SHP77 (cell line): ENCODE measurements around the gene BCL7B.
"Not testable (repeated sequence)": the region's sequence is repeated elsewhere in the genome, so short reads cannot be mapped to it uniquely, and the experiment has no call there.

Experiments
- DNase-seq, 2 experiments: peaks; one replicate each; lab custom pipeline; 2025; lab: John Stamatoyannopoulos, UW

BCL7B gene

DNA sequence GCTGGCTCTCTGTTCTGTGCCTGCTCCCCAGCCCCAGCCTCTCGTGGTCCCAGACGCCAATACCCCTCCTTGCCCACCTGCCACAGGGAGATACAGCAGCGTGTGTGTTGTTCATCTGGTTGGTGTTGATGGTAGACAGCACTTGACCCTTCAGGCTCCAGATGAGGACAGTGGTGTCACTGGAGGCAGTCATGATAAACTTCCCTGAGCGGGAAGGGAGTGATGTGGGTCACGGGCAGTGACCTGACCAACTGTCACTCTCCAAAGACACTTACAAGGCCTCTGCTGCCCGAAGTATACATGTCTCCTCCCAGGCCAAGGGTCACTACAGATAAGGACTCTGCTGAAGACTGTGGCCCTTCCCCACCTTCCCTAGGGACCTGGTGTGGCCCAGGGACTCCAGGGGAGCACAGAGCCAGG, 15.3 kb upstream of the BCL7B start:
- DNase-seq, result no peak

DNA sequence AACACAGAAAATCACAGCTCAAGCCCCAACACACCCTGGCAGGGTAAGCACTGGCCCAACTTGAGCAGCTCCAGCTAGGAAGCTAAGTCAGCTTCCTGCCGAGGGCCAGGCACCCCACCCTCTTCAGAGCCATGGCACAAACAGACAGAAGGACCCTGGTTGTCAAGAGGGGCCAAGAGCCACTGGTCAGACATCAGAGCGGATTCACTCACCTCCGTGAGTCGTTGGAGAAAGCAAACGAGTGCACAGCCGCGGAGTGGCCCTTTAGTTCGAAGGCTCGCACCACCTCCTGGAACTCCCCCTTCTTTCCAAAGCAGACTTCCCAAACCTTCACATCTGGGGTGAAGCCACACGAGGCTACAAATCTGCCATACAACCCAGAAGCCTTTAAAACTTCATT, 13.5 kb upstream of the BCL7B start:
- no peak for DNase-seq

DNA sequence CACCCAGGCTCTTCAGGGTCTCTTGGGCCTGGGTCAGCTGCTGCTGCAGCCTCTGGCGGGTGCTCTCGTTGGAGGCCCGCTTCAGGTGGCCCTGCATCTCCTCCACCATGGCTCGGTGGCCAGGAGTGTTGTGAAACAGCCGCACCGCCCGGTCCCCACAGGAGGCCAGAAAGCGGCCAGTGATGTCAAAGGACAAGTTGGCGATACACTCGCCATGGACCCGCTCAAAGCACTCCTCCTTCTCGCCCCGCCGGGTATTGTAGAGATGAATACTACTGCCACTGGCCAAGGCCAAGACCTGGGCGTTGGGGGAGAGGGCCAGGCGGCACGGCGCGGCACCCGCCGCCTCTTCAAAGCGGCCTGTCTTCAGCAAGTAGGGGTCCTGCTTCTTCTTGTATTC, 13.0 kb upstream of the BCL7B start:
- DNase-seq, result no peak

DNA sequence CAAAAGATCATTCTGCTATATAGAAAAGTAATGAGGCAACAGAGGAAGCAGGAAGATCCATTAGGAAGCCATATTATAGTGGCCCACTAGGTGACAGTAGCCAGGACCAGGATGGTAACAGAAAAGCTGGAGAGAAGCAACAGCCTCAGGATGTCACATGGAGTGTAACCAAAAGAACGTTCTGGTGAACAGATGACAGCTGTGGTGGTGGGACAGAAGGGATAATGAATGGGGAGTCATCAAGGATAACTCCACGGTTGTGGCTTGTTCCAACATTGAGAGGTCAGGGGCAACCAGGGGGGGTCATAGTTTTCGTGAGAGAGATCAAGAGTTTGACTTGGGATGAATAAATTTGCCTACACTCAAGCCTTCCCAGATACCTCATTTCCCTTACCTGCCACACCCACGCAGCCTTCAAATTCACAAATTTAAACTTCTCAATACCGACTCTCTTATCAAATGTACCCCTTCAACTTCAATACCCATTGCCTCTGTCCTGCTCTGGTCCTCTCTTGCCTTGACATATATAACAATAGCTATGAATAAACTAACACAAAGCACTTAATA, 11.6 kb upstream of the BCL7B start:
- DNase-seq, result no peak

DNA sequence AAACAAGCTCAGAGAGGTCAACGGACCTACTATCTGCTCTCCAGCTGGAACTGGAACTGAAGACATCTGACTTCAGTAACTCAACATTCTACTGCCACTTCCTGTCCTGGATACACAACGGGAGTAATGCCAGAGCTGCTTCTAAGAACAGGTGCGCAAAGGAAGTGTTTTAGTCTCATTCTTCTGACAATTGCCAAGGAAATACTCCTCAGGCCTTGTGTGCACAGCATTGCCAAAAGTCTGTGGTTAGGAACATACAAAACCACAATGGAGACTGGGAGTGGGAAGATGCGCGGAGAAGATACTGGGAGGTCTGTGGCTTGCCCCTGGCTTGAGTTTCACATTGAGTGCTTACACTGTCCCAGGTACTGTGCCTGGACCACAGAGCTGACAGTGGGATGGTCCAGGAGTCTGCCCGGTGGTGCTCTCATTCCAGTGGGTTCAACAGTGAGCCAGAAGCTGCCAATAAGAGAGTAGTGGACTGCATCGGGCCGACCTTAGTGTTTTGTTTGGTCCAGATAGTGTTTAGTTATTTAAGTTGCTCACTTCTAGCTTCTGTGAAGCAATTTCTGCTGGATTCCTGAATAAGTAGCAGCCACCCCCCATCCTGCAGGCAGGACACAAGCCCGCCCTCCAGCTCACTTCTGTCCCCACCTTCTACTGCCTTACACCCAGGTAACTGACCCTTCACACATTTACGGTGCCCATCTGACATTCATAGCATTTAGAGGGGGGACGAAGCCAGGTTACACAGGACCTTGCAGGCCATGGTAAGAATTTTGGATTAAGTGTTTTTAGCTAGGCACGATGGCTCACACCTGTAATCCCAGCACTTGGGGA, 10.6 kb upstream of the BCL7B start:
- DNase-seq, result no peak

DNA sequence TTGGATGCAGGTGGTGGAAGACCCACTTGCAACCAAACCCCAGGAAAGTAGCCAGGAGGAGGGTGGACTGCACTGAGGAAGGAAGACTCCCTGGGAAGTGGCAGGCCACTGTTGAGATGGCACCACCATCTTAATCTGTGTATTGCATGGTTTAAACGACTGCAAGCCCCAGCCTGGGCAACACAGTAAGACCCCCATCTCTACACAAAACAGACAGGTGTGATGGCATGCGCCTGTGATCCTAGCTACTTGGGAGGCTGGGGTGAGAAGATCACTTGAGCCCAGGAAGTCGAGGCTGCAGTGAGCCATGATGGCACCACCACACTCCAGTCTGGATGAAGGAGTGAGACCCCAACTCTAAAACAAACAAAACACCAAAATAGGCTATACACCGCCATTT, 9.7 kb upstream of the BCL7B start:
- DNase-seq, result no peak

DNA sequence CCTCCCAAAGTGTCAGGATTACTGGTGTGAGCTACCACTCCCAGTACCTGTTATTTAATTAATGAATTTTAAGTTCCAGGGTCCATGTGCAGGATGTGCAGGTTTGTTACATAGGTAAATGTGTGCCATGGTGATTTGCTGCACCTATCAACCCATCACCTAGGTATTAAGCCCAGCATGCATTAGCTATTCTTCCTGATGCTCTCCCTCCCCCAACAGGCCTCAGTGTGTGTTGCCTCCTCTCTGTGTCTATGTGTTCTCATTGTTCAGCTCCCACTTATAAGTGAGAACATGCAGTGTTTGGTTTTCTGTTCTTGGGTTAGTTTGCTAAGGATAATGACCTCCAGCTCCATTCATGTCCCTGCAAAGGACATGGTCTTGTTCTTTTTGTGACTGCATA, 8.9 kb upstream of the BCL7B start:
- not testable (repeated sequence) for DNase-seq

DNA sequence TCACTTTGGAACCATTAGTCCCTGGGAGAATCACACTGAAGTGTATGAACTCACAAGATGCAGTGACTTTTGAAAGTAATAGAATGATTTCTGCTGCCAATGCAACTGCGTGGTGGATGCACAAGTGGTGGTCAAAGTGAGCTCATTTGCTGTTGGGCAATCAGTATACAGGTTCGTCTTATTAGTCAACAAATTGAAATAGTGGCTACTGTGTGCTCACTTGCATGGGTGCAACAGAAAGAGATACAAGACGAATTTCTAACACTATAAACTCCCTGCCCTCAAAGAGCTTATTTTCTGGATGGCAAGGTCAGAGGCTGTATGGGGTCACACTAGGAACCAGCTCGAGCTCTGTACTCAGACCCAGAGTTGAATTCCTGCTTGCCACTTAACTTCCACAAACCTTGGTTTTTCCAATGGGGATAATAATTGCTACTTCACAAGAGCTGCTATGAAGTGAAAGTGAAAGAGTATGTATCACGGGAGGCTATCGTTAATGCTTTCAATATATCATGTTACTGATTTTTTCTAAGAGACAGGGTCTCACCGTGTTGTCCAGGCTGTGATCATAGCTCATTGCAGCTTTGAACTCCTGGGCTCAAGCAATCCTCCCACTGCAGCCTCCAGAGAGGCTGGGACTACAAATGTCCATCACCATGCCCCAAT, 8.3 kb upstream of the BCL7B start:
- no peak for DNase-seq

DNA sequence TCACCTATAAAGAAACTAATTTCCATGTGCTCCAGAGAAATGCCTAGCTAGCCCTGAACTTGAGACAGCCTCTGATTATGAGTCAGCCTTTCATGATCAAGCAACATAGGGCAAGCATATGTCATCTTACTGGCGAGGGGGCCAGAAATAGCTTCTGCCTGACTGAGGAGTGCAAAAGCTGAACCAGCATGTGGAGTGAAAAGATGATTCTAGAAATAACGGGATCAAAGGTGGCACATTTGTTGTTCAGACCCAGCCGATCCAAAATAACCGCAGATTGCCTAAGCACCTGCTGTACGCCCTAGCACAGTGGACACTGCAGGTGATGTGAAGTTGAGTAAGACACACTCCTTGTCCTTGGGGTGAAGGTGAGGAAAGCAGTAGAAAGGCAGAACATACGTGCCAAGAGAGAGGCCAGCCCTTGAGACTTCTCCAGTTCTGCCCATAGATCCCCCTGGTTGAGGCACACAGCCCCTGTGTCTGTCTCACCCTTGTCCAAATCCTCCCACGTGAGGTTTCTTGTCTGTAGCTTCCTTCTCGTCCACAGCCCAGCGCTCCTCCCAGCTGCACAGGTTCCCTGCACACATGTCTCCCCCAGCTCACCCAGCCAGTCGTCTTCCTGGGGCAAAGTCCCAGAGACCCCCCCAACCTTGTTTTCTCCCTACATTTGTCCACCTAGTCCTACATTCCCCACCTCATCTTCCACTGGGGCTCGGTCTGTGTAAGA, 2.8 kb upstream of the BCL7B start:
- peak in 1 of 2 experiments; percentile 19 for DNase-seq

DNA sequence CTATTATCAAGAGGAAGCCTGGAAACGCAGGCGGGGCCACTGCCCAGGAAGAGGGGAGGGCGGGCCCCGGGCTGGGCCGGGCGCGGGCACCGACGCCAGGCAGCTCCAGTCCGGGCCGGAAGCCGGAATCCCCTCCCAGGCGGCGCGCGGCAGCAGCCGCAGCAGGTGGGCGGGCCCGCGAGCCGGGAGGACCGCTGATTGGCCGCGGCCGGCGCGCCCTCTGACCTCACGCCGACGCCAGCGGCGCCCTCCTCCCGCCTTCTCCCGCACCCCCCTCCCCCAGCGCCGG, 438 bp downstream of the BCL7B start:
- DNase-seq, result peak; percentile 74 to 91

DNA sequence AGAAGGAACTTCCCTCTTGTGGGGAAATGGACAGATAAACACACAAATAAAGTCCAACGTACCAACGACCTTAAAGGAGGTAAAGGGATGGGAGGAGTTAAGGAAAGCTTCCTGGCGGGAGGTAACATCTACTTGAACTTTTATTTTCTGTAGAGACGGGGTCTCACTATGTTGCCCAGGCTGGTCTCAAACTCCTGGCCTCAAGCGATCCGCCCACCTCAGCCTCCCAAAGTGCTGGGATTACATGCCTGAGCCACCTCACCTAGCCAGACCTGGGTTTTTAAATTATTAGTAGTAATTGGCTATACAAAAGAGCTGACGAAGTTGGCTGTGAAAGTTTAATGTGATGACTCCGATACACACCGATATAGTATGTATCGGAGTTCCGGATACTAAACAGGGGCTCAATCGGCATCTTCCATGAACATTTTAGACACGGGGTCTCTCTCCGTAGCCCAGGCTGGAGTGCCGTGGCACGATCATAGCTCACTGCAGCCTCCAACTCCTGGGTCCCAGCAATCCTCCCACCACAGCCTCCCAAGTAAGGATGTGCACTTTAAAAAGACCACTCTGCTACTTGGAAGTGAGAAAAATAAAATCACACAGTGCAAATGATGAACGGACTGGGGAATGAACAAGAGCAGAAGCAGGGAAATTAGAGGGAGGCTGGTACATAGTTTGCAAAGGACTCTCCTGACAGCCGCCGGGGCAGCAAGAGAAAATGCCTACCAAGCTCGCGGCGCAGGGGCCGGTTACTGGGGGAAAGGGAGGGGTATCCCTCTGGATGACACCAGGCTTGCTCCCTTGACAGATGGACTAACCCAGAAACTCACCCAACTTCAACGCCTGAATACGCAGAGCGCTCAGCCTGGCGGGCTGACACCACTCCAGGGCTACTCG, 1.0 kb downstream of the BCL7B start:
- no peak for DNase-seq

DNA sequence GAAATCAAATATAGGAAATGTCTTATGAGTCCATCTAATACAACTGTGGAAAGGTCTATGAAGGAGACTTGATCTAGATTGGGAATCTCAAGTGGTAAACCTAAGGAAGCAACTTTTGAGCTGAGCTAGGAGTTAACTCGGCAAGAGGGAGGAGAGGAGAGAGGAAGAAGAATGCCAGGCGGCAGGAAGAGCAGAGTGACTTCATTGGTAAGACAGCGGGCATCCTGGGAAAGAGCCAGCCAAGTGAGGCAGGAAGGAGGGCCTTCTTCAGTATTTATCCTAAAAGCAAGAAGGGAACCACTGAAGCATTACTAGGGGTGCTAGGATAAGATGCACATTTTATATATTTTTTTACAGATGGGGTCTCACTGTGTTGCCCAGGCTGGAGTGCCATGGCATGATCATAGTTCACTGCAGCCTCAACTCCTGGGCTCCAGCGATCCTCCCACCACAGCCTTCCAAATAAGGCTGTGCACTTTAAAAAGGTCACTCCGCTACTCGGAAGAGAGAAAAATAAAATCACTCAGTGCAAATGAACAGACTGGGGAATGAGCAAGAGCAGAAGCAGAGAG, 2.0 kb downstream of the BCL7B start:
- DNase-seq, result no peak

DNA sequence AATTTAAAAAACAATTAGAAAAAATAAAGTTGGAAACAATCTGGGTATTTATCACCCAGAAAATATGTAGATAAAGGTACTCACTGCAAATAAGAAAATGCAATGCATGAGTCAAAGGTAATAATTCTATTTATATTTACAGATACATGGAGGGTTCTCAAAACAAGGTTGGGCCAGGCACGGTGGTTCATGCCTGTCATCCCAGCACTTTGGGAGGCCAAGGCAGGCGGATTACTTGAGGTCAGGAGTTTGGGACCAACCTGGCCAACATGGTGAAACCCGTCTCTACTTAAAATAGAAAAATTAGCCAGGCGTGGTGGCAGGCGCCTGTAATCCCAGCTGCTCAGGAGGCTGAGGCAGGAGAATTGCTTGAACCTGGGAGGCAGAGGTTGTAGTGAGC, 7.4 kb downstream of the BCL7B start:
- DNase-seq, result not testable (repeated sequence)

DNA sequence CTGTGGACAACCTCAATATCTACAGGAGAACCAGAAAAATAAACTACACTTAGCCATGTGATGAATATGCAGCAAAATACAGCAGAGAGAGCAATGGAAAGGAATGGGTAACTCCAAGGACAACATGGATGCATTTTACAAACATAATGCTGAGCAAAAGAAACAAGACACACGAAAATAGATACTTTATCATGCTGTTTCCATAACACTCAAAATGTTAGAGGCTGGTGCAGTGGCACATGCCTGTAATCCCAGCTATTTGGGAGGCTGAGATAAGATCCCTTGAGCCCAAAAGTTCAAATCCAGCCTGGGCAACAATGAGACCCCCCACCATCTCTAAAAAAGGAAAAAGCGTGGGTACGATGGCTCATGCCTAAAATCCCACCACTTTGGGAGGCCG, 8.3 kb downstream of the BCL7B start:
- no peak for DNase-seq

DNA sequence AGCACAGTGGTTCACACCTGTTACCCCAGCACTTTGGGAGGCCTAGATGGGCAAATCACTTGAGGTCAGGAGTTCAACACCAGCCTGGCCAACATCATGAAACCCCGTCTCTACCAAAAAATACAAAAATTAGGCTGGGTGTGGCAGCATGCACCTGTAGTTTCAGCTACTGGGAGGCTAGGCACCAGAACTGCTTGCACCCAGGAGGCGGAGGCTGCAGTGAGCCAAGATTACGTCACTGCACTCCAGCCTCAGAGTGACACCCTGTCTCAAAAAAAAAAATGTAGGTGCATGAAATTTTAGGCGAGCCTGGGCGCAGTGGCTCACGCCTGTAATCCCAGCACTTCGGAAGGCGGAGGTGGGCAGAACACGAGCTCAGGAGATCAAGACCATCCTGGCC, 9.6 kb downstream of the BCL7B start:
- no peak for DNase-seq

DNA sequence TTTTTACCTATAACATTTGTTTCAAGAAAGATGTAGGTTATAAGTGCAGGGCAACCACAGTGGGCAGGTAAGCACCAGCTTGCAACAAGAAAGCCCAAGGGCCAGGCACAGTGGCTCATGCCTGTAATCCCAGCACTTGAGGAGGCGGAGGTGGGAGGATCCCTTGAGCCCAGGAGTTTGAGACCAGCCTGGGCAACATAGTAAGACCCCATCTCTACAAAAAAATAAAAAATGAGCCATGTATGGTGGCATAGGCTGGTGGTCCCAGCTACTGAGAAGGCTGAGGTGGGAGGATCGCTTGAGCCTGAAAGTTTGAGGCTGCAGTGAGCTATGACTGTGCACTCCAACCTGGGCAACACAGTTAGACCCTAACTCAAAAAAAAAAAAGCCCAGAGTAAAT, 12.8 kb downstream of the BCL7B start:
- DNase-seq, result no peak

DNA sequence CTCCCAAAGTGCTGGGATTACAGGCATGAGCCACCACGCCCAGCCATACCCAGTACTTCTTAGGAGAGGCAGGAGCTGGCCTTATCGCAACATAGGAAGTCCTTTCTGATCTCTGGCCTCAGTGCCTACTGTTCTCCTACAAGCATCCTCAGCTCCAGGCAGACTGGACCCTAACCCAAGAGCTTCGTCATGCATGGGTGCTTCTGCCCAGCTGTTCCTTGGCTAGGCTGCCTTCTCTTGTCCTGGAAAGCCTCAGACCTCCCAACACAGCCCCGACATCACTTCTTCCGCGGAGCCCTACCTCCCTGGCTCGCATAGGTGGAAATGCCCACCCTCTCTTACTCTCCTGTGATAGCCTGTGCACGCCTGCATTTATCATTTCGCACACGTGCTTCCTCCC, 15.8 kb downstream of the BCL7B start:
- DNase-seq, result no peak

DNA sequence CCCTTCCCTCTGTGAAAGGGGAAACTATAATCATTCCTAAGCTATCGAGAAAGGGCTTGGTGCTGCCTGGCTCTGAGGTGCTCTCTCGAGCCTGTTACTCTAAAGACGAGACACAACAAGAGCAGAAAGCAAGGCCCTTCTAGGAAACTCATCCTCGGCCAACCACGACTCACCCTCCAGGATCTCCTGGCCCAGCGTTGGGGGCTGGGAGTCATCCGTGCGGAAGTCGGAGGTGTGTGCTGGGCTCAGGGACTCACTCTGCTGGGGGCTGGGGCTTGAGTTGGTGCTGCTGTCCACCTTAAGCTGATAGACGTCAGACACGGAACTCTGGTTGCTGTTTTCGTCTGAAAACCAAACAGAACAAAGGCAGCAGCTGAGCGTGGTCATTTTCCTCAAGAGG, 17.8 kb downstream of the BCL7B start:
- DNase-seq, result no peak

DNA sequence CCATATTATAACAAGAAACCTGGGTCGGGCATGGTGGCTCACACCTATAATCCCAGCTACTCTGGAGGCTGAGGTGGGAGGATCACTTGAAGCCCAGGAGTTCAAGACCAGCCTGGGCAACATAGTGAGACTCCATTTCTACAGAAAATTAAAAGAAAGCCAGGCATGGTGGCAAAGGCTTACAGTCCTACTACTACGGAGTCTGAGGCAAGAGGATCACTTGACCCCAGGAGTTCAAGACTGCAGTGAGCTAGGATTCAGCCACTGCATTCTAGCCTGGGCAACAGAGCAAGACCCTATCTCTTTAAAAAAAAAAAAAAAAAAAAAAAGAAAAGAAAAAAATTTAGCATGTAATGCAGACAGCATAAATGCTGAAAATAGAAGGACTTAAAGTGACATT, 19.0 kb downstream of the BCL7B start:
- DNase-seq, result not testable (repeated sequence)

DNA sequence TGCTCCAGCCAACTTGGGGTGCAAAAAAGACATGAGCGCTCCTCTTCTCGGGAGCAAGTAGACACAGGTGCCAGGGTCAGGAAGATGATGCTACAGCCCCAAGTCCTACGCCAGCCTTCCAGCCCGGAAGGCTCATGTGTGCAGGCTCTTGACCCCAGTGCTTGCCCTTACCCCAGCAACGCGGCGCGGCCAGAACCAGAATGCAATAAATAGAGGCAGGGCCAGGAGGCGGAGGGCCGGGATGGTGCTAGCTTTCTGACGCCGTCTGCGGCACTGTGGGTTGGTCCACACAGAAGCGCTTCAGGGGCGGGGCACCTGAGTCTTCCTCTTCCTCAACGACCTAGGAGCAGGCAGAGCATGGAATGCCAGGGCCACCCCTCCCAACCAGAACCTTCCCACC, 20.4 kb downstream of the BCL7B start:
- DNase-seq, result no peak

DNA sequence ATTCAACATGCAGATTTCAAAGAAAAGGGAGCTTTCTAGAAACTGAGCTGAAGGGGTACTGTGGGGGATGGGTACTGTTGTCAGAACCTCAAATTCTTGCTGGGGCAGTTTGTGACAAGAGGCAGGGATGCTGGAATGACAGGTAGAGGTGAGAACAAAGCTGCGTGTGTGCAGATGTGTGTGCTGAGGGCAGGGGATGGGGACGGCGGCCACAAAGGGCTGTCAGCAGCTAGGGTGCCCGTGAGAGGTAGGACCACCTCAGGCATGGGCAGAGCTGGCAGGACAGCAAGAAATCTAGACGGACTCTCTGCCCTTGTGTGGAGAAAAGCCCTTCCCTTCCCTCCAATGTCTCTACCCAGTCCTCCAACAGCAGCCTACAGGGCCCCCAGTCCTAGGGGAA, 21.0 kb downstream of the BCL7B start:
- DNase-seq, result no peak

DNA sequence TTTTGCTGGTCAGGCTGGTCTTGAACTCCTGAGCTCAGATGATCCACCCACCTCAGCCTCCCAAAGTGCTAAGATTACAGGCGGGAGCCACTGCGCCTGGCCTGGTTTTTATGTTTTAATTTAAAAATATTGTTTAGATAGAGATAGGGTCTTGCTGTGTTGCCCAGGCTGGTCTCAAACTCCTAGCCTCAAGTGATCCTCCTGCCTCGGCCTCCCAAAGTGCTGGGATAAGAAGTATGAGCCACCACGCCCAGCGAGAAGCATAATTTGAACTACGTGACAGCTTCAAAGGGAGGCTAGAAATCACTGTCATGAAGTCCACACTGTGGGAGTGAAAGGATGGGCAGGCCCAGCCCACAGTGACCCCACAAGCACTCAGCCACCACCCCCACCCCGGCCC, 21.6 kb downstream of the BCL7B start:
- DNase-seq, result not testable (repeated sequence)
